Endothelial cell of umbilical vein (primary cell): ENCODE results near the gene TRAF7. TPM values are rescaled to one million over a fixed set of nuclear protein-coding genes. Genes with fewer than 3 reads are reported as not detected.

Experiments used
- BruUV-seq: library from RNA; stranded (reverse); fragments of 400-500 nt; replicated peaks from 2 replicates; lab custom pipeline; 2021; lab: Mats Ljungman, UMichigan
- CTCF ChIA-PET: fragments of 300-600, 350-600 bp; sonication (Branson Sonifier 250); formaldehyde crosslinking; loops from one replicate; lab custom pipeline; 2021; ENCODE audit warnings: antibody characterized with exemption, inconsistent platforms; lab: Charles Lee
- POLR2A ChIA-PET: fragments of 300-600, 350-600 bp; sonication (Branson Sonifier 250); formaldehyde crosslinking; loops from one replicate; lab custom pipeline; 2021; ENCODE audit warnings: antibody characterized with exemption, inconsistent platforms; lab: Charles Lee
- DNase-seq: peaks from one replicate; pipeline ENCODE4 v3.0.0-alpha.2; 2011; ENCODE audit warnings: low read depth, low spot score
- FAIRE-seq: peaks from 2 replicates; lab custom pipeline; 2011; peaks lifted over from hg19 to GRCh38; lab: Jason Lieb, UNC
- H2AFZ ChIP-seq: 2 replicates; pipeline ENCODE4 v1.6.0; 2012; ENCODE audit warnings: low read depth, low read length, control low read depth, inconsistent platforms
- H3K27ac ChIP-seq: 2 replicates; pipeline ENCODE4 v1.5.1; 2011; ENCODE audit warnings: low read depth, mild to moderate bottlenecking, control low read depth, low read length, moderate library complexity; ENCODE audit not compliant: insufficient read depth
- H3K27me3 ChIP-seq, 2 experiments: 2 replicates each; pipeline versions ENCODE4 v1.6.0 to v1.6.1; 2011; ENCODE audit warnings: low read length in 2 of 2, mixed read lengths in 1 of 2; ENCODE audit not compliant: control insufficient read depth in 2 of 2, insufficient read depth in 2 of 2
- H3K36me3 ChIP-seq, 2 experiments: 2 replicates in 1 of 2; 3 replicates in 1 of 2; pipeline ENCODE4 v1.5.1; 2011; ENCODE audit warnings: low read length in 2 of 2, mild to moderate bottlenecking in 1 of 2, moderate library complexity in 1 of 2; ENCODE audit not compliant: control insufficient read depth in 2 of 2, insufficient read depth in 2 of 2; ENCODE audit errors: extremely low read depth in 1 of 2
- H3K4me1 ChIP-seq: 3 replicates; pipeline ENCODE4 v1.5.1; 2011; ENCODE audit warnings: mild to moderate bottlenecking, low read length; ENCODE audit not compliant: control insufficient read depth, insufficient read depth; ENCODE audit errors: extremely low read depth
- H3K4me2 ChIP-seq: 2 replicates; pipeline ENCODE4 v1.6.1; 2011; ENCODE audit warnings: low read length, control low read depth, mixed read lengths; ENCODE audit not compliant: insufficient read depth
- H3K4me3 ChIP-seq, 3 experiments: fragments of 200-600 bp in 1 of 3; sonication (generic), shearing (Covaris generic) in 1 of 3; replicated peaks in 1 of 3; 2 replicates each; pipeline ENCODE4 v1.5.1; 2011 to 2016; ENCODE audit warnings: control low read depth in 3 of 3, low read length in 3 of 3, mild to moderate bottlenecking in 2 of 3, inconsistent platforms in 1 of 3, low read depth in 1 of 3, moderate library complexity in 1 of 3; ENCODE audit not compliant: insufficient read depth in 1 of 3
- H3K79me2 ChIP-seq: 2 replicates; pipeline ENCODE4 v1.6.0; 2012; ENCODE audit warnings: low read length, inconsistent platforms; ENCODE audit not compliant: control insufficient read depth, insufficient read depth
- H3K9ac ChIP-seq: replicated peaks from 2 replicates; pipeline ENCODE3; 2011; ENCODE audit warnings: low read length, control low read depth; ENCODE audit not compliant: insufficient read depth; ENCODE audit errors: extremely low read depth
- H3K9me1 ChIP-seq: replicated peaks from 3 replicates; pipeline ENCODE4 v1.6.0; 2011; ENCODE audit warnings: mild to moderate bottlenecking, low read length; ENCODE audit not compliant: control insufficient read depth, insufficient read depth; ENCODE audit errors: extremely low read depth
- H3K9me3 ChIP-seq: replicated peaks from 2 replicates; pipeline ENCODE4 v1.5.1; 2012; ENCODE audit warnings: low read length, inconsistent platforms; ENCODE audit not compliant: control insufficient read depth, insufficient read depth
- H4K20me1 ChIP-seq: replicated peaks from 2 replicates; pipeline ENCODE3; 2011; ENCODE audit warnings: mild to moderate bottlenecking, low read length; ENCODE audit not compliant: control insufficient read depth, insufficient read depth; ENCODE audit errors: extremely low read depth
- EZH2 ChIP-seq: IDR thresholded peaks from 2 replicates; pipeline ENCODE4 v1.6.1; 2012; ENCODE audit warnings: borderline replicate concordance, low read depth, mild to moderate bottlenecking, moderate library complexity, low read length, inconsistent platforms; ENCODE audit not compliant: severe bottlenecking
- FOS ChIP-seq: IDR thresholded peaks from 2 replicates; pipeline ENCODE4 v1.6.1; 2011; ENCODE audit warnings: mild to moderate bottlenecking, low read length, moderate library complexity, borderline replicate concordance; ENCODE audit not compliant: insufficient read depth
- GATA2 ChIP-seq: IDR thresholded peaks from 2 replicates; pipeline ENCODE4 v1.7.0; 2011; ENCODE audit warnings: low read depth, mild to moderate bottlenecking, moderate library complexity, mixed read lengths, low read length; ENCODE audit not compliant: insufficient read length, insufficient read depth
- JUN ChIP-seq: IDR thresholded peaks from 2 replicates; pipeline ENCODE4 v1.6.1; 2011; ENCODE audit warnings: borderline replicate concordance, low read depth; ENCODE audit not compliant: insufficient read length, insufficient read depth
- MYC ChIP-seq: IDR thresholded peaks from one replicate; pipeline ENCODE4 v1.6.1; 2011; ENCODE audit warnings: mild to moderate bottlenecking, low read depth, low read length
- POLR2A ChIP-seq: IDR thresholded peaks from 2 replicates; pipeline ENCODE4 v1.6.1; 2012; ENCODE audit warnings: low read depth, mild to moderate bottlenecking, control low read depth, low read length
- POLR2AphosphoS5 ChIP-seq: IDR thresholded peaks from 2 replicates; pipeline ENCODE4 v1.6.1; 2012; ENCODE audit warnings: low read depth, mild to moderate bottlenecking, control low read depth, low read length, moderate library complexity; ENCODE audit not compliant: insufficient read depth
- dilution Hi-C: fragments of 300-500 bp; cut with MboI; formaldehyde crosslinking; loops from one replicate; pipeline ENCODE4 v1.15.0; 2019; ENCODE audit warnings: low sequenced_read_pairs; ENCODE audit not compliant: extremely low pct_ligation_motif_present
- intact Hi-C: fragments of 100-400 bp; cut with micrococcal nuclease; formaldehyde crosslinking; loops from one replicate; pipeline ENCODE4 v1.10.0; 2022
- polyA plus RNA-seq, 4 experiments: library from polyadenylated mRNA; depleted of rRNA in 3 of 4; stranded (reverse) in 3 of 4; unstranded in 1 of 4; fragments of >200 nt; gene quantifications; 2 replicates each; pipeline versions ENCODE4 v1.2.1 to v1.2.3, GENCODE V29; 2011 to 2012; ENCODE audit warnings: missing spikeins in 1 of 4
- total RNA-seq: library from RNA; stranded (reverse); gene quantifications from 2 replicates; pipeline ENCODE4 v1.2.3, GENCODE V29; 2021
- TF ChIP-seq, protein P1 (sequence below), 2 donors: IDR thresholded peaks; 1 replicate in 1 of 2; 2 replicates in 1 of 2; pipeline ENCODE4 v1.5.1; 2011; ENCODE audit warnings: low read length in 2 of 2, mild to moderate bottlenecking in 2 of 2, moderate library complexity in 2 of 2, control low read depth in 1 of 2, inconsistent platforms in 1 of 2, low read depth in 1 of 2; ENCODE audit not compliant: insufficient read depth in 1 of 2; ENCODE audit errors: extremely low read depth in 1 of 2
- TF ChIP-seq, protein P2 (sequence below): IDR thresholded peaks from 2 replicates; pipeline ENCODE4 v1.6.1; 2011; ENCODE audit not compliant: insufficient read depth, insufficient read length

The TRAF7 gene
- total and polyA plus RNA-seq, 2 donors (not counting 3 experiments of a cell fraction or from before 2014, with no cell fraction given): 141 to 175 TPM

DNA sequence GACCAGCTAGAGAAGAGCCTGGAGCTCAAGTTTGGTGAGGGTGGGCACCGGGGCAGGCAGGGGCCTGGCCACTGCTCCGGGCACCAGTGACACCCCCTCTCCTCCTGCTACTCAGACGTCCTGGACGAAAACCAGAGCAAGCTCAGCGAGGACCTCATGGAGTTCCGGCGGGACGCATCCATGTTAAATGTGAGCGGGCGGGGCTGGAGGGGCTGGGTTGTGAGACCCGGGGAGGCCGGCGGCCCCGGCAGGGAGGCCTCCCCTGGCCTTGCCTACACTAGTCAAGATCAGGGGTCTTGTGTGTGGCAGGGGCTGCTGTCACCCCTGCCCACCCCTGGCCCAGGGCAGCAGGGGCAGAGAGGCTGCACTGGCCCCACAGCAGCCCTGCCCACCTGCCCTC, 17.8 kb downstream of the TRAF7 start:
- Histone ChIP-seq H3K27me3 (no peaks in the 10 kb centered on the region), H3K4me1 (peaks cover 24% of the 10 kb centered on the region), H3K9ac (no peak overlapping the region), H4K20me1 (no peaks in the 10 kb centered on the region), H3K9me3 (no peaks in the 10 kb centered on the region), H3K9me1 (no peaks in the 10 kb centered on the region), H3K79me2 (peaks cover 35% of the 10 kb centered on the region), H3K27ac (no peak overlapping the region), H3K36me3 (peaks cover 23 to 46% of the 10 kb centered on the region in 2 experiments), H3K4me2 (no peak overlapping the region), H3K4me3 (no peak overlapping the region), H2AFZ (no peak overlapping the region)
- intact Hi-C loops (no loop called here), dilution Hi-C loops (loop anchor here (25.0 kb wide), 1 partner anchor 136 kb away; the partner anchor contains the start of genes NHERF2, NTHL1 and TSC2)
- no peak for DNase-seq
- TF ChIP-seq POLR2A (no peak), GATA2 (no peak), MYC (no peak), EZH2 (no peak), POLR2AphosphoS5 (no peak), FOS (no peak), JUN (no peak)
- TF ChIP-seq, protein P1, sequence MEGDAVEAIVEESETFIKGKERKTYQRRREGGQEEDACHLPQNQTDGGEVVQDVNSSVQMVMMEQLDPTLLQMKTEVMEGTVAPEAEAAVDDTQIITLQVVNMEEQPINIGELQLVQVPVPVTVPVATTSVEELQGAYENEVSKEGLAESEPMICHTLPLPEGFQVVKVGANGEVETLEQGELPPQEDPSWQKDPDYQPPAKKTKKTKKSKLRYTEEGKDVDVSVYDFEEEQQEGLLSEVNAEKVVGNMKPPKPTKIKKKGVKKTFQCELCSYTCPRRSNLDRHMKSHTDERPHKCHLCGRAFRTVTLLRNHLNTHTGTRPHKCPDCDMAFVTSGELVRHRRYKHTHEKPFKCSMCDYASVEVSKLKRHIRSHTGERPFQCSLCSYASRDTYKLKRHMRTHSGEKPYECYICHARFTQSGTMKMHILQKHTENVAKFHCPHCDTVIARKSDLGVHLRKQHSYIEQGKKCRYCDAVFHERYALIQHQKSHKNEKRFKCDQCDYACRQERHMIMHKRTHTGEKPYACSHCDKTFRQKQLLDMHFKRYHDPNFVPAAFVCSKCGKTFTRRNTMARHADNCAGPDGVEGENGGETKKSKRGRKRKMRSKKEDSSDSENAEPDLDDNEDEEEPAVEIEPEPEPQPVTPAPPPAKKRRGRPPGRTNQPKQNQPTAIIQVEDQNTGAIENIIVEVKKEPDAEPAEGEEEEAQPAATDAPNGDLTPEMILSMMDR (IDR thresholded peaks at IDR 0.05; ENCODE audit: extremely low read depth in 1 of 2, insufficient read depth in 1 of 2, low read depth in 1 of 2, low read length in 2 of 2): no peak
- TF ChIP-seq, protein P2, sequence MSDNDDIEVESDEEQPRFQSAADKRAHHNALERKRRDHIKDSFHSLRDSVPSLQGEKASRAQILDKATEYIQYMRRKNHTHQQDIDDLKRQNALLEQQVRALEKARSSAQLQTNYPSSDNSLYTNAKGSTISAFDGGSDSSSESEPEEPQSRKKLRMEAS: no peak
- BruUV-seq: no TSS peak
- FAIRE-seq: no peak
- POLR2A ChIA-PET: interaction anchor here (1.1 kb wide), 1 partner anchor 18 kb away, joined by 7 read pairs; the partner anchor contains the start of gene TRAF7
- CTCF ChIA-PET: interaction anchor here (1.2 kb wide), 1 partner anchor 19 kb away, joined by 4 read pairs; no protein-coding TSS in a partner anchor
